IMR-90 (cell line): Measurements from ENCODE around the gene CRIM1. TPM values are rescaled to one million over a fixed set of nuclear protein-coding genes. Genes with fewer than 3 reads are reported as not detected.

Experiments used
- ATAC-seq: fragments of 200-7000 bp; cut with Tn5 transposase; 2 replicates; pipeline ENCODE4 v1.9.1; 2020; ENCODE audit warnings: low read depth, mild to moderate bottlenecking, moderate library complexity
- BruUV-seq: library from RNA; stranded (reverse); fragments of 400-500 nt; replicated peaks from 2 replicates; lab custom pipeline; 2021; lab: Mats Ljungman, UMichigan
- CTCF ChIA-PET: fragments of 300-600 bp; formaldehyde crosslinking; extraction: SDS; loops from one replicate; lab custom pipeline; 2021; ENCODE audit warnings: antibody characterized with exemption; lab: Yijun Ruan, JAX
- POLR2A ChIA-PET: fragments of 300-600 bp; sonication (Branson Sonifier 250); formaldehyde crosslinking; loops from one replicate; lab custom pipeline; 2022; ENCODE audit warnings: antibody characterized with exemption; ENCODE audit not compliant: unreplicated experiment; lab: Charles Lee
- DNase-seq: peaks from one replicate; pipeline ENCODE4 v3.0.0; 2013
- H2AFZ ChIP-seq: replicated peaks from 2 replicates; pipeline ENCODE3; 2013; ENCODE audit warnings: low read length, mild to moderate bottlenecking; ENCODE audit not compliant: poor library complexity
- H2AK5ac ChIP-seq: 2 replicates; pipeline ENCODE4 v1.6.1; 2013; ENCODE audit warnings: low read depth, low read length, inconsistent platforms
- H2AK9ac ChIP-seq: replicated peaks from 2 replicates; pipeline ENCODE3; 2013; ENCODE audit warnings: mild to moderate bottlenecking, low read depth, low read length, moderate library complexity; ENCODE audit not compliant: poor library complexity
- H2BK120ac ChIP-seq: 2 replicates; pipeline ENCODE4 v1.6.1; 2013; ENCODE audit warnings: low read depth, low read length, inconsistent platforms
- H2BK15ac ChIP-seq: 3 replicates; pipeline ENCODE4 v1.6.1; 2013; ENCODE audit warnings: low read depth, low read length, inconsistent platforms
- H2BK20ac ChIP-seq: 2 replicates; pipeline ENCODE4 v1.6.1; 2013; ENCODE audit warnings: low read depth, mild to moderate bottlenecking, inconsistent platforms, low read length, moderate library complexity
- H2BK5ac ChIP-seq: 2 replicates; pipeline ENCODE4 v1.6.1; 2013; ENCODE audit warnings: mild to moderate bottlenecking, low read depth, low read length, inconsistent platforms; ENCODE audit not compliant: poor library complexity, severe bottlenecking
- H3K14ac ChIP-seq: replicated peaks from 2 replicates; pipeline ENCODE4 v1.6.1; 2013; ENCODE audit warnings: low read depth, low read length, inconsistent platforms
- H3K18ac ChIP-seq: 2 replicates; pipeline ENCODE4 v1.6.1; 2013; ENCODE audit warnings: low read depth, low read length, control low read depth
- H3K23ac ChIP-seq: 2 replicates; pipeline ENCODE4 v1.6.1; 2013; ENCODE audit warnings: low read depth, low read length, inconsistent platforms
- H3K27ac ChIP-seq: 2 replicates; pipeline ENCODE4 v1.5.1; 2013; ENCODE audit warnings: mild to moderate bottlenecking, control low read depth, low read length; ENCODE audit not compliant: insufficient read depth
- H3K27me3 ChIP-seq: 2 replicates; pipeline ENCODE4 v1.6.1; 2013; ENCODE audit warnings: low read length; ENCODE audit not compliant: control insufficient read depth, insufficient read depth
- H3K36me3 ChIP-seq: 2 replicates; pipeline ENCODE4 v1.6.1; 2013; ENCODE audit warnings: low read length, mixed read lengths; ENCODE audit not compliant: control insufficient read depth, insufficient read depth
- H3K4ac ChIP-seq: 2 replicates; pipeline ENCODE4 v1.6.1; 2013; ENCODE audit warnings: low read depth, low read length, inconsistent platforms
- H3K4me1 ChIP-seq: 2 replicates; pipeline ENCODE4 v1.6.1; 2013; ENCODE audit warnings: low read length, mixed read lengths; ENCODE audit not compliant: control insufficient read depth, insufficient read depth
- H3K4me2 ChIP-seq: 2 replicates; pipeline ENCODE4 v1.6.1; 2013; ENCODE audit warnings: low read depth, mild to moderate bottlenecking, control low read depth, low read length, moderate library complexity
- H3K4me3 ChIP-seq: 2 replicates; pipeline ENCODE4 v1.5.1; 2013; ENCODE audit warnings: low read depth, mild to moderate bottlenecking, control low read depth, low read length, moderate library complexity; ENCODE audit not compliant: insufficient read depth
- H3K56ac ChIP-seq: 2 replicates; pipeline ENCODE4 v1.6.1; 2013; ENCODE audit warnings: low read length, inconsistent platforms; ENCODE audit not compliant: insufficient read depth; ENCODE audit errors: extremely low read depth
- H3K79me1 ChIP-seq, 2 experiments: 2 replicates each; pipeline ENCODE4 v1.6.1; 2013; ENCODE audit warnings: low read length in 2 of 2, inconsistent platforms in 1 of 2, low read depth in 1 of 2
- H3K9ac ChIP-seq: 2 replicates; pipeline ENCODE4 v1.6.1; 2013; ENCODE audit warnings: low read depth, low read length, control low read depth
- H3K9me1 ChIP-seq: 2 replicates; pipeline ENCODE4 v1.6.1; 2013; ENCODE audit warnings: low read length, inconsistent platforms; ENCODE audit not compliant: insufficient read depth
- H3K9me3 ChIP-seq: 2 replicates; pipeline ENCODE4 v1.6.1; 2013; ENCODE audit warnings: low read length; ENCODE audit not compliant: control insufficient read depth, insufficient read depth
- H4K20me1 ChIP-seq: 2 replicates; pipeline ENCODE4 v1.6.1; 2013; ENCODE audit warnings: low read length, inconsistent platforms; ENCODE audit not compliant: insufficient read depth
- H4K5ac ChIP-seq: 2 replicates; pipeline ENCODE4 v1.6.1; 2013; ENCODE audit warnings: mild to moderate bottlenecking, low read depth, low read length, control low read depth
- H4K8ac ChIP-seq, 2 experiments: 2 replicates each; pipeline ENCODE4 v1.6.1; 2013; ENCODE audit warnings: low read depth in 2 of 2, low read length in 2 of 2, control low read depth in 1 of 2, inconsistent platforms in 1 of 2
- H4K91ac ChIP-seq: 2 replicates; pipeline ENCODE4 v1.6.1; 2013; ENCODE audit warnings: low read depth, low read length, inconsistent platforms; ENCODE audit not compliant: insufficient read depth
- BHLHE40 ChIP-seq: fragments of 150-350 bp; IDR thresholded peaks from 2 replicates; pipeline ENCODE4 v1.6.1; 2016; ENCODE audit warnings: mild to moderate bottlenecking, low read depth, low read length
- POLR2A ChIP-seq: IDR thresholded peaks from 2 replicates; pipeline ENCODE4 v1.6.1; 2012; ENCODE audit warnings: mild to moderate bottlenecking, low read depth, low read length
- WGBS, 2 experiments: methylation state at CpG; one replicate each; pipeline versions ENCODE4 v1.1.5 to v1.1.7; 2013; ENCODE audit warnings: missing lambda C conversion rate in 2 of 2; ENCODE audit not compliant: insufficient read length in 1 of 2; ENCODE audit errors: extremely low coverage in 2 of 2; 5-methylcytosine and 5-hydroxymethylcytosine counted together
- dilution Hi-C: fragments of 300-500 bp; cut with HindIII; formaldehyde crosslinking; loops from one replicate; pipeline ENCODE4 v1.14.3; 2018; ENCODE audit warnings: low sequenced_read_pairs; ENCODE audit not compliant: unreplicated experiment
- in situ Hi-C: fragments of 300-500 bp; cut with MboI; formaldehyde crosslinking; loops from 3 replicates; pipeline ENCODE4 v1.14.3; 2019; ENCODE audit warnings: low sequenced_read_pairs, inconsistent platforms, mixed read lengths
- intact Hi-C: fragments of 100-400 bp; cut with micrococcal nuclease; formaldehyde crosslinking; loops from 2 replicates; pipeline ENCODE4 v1.10.0; 2022
- polyA plus RNA-seq, 3 experiments: library from polyadenylated mRNA; depleted of rRNA; stranded (reverse); fragments of >200 nt; gene quantifications; 2 replicates each; pipeline ENCODE4 v1.2.3, GENCODE V29; 2012; ENCODE audit warnings: low replicate concordance in 1 of 3
- total RNA-seq: library from RNA; depleted of rRNA; stranded (reverse); fragments of >200 nt; gene quantifications from 2 replicates; pipeline ENCODE4 v1.2.3, GENCODE V29; 2012
- TF ChIP-seq, protein P1 (sequence below): fragments of 150-350 bp; IDR thresholded peaks from 2 replicates; pipeline ENCODE4 v1.6.1; 2016; ENCODE audit warnings: low read depth, mild to moderate bottlenecking, low read length, moderate library complexity, borderline replicate concordance

The CRIM1 gene
- total and polyA plus RNA-seq, 2 of the 4 experiments (the other 2 are of a cell fraction): 285 to 490 TPM

- Histone ChIP-seq H2AK5ac (peak overlapping the region; percentile 27), H4K20me1 (no peaks in the 10 kb centered on the region), H3K9me3 (no peaks in the 10 kb centered on the region), H2BK120ac (peak overlapping the region; percentile 71), H3K9ac (peak overlapping the region; percentile 40; the same call in 1 of the 2 replicates), H2BK20ac (peak overlapping the region; percentile 12; the same call in 1 of the 2 replicates), H3K23ac (peak overlapping the region; percentile 14; the same call in 1 of the 2 replicates), H3K27ac (peak overlapping the region; percentile 57; the same call in 1 of the 2 replicates), H2BK5ac (peak overlapping the region; percentile 69), H3K4me2 (no peak overlapping the region), H3K14ac (0 out of 2 replicates have a peak overlapping the region, but pooled peaks have one; percentile 17), H4K5ac (peak overlapping the region; percentile 71; the same call in 1 of the 2 replicates), H3K36me3 (peaks cover 9% of the 10 kb centered on the region), H2AK9ac (no peak overlapping the region), H3K4me3 (no peak overlapping the region), H2AFZ (no peak overlapping the region), H2BK15ac (peak overlapping the region; percentile 31; the same call in 1 of the 3 replicates), H3K4ac (peak overlapping the region; percentile 78), H3K4me1 (peaks cover 27% of the 10 kb centered on the region), H3K56ac (peak overlapping the region; percentile 29; the same call in 1 of the 2 replicates), H3K79me1 (peaks cover 29% of the 10 kb centered on the region in 2 experiments), H4K91ac (peak overlapping the region; percentile 74; the same call in 1 of the 2 replicates), H3K18ac (peak overlapping the region; percentile 73; the same call in 1 of the 2 replicates), H3K27me3 (no peaks in the 10 kb centered on the region), H4K8ac (peak overlapping the region; percentile 29 to 38), H3K9me1 (peaks cover 7% of the 10 kb centered on the region; the same call in 1 of the 2 replicates)
- DNase-seq: no peak
- TF ChIP-seq, protein P1, sequence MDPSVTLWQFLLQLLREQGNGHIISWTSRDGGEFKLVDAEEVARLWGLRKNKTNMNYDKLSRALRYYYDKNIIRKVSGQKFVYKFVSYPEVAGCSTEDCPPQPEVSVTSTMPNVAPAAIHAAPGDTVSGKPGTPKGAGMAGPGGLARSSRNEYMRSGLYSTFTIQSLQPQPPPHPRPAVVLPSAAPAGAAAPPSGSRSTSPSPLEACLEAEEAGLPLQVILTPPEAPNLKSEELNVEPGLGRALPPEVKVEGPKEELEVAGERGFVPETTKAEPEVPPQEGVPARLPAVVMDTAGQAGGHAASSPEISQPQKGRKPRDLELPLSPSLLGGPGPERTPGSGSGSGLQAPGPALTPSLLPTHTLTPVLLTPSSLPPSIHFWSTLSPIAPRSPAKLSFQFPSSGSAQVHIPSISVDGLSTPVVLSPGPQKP: no peak
- TF ChIP-seq BHLHE40 (no peak), POLR2A (peak; percentile 29)
- dilution Hi-C loops (no loop called here), in situ Hi-C loops (loop anchor here (10.0 kb wide), 1 partner anchor 105 kb away; no protein-coding TSS in a partner anchor), intact Hi-C loops (no loop called here)
- CTCF ChIA-PET: no interaction called here
- POLR2A ChIA-PET: no interaction called here
- no TSS peak for BruUV-seq
- ATAC-seq: no peak
- 92% methylated on average over 7 of the region's 11 CpGs; no CpG with 5 or more reads in 1 of the 2 experiments for WGBS, 2 experiments
These were observed 203.8 kb downstream of the CRIM1 start for GRCh38 chr2:36559221-36559942.
